ENCODE measurements around the gene RAB11B. TPM values are rescaled to one million over a fixed set of nuclear protein-coding genes. Genes with fewer than 3 reads are reported as not detected.
A peak's percentile ranks its signal among the peaks of the same experiment; 100 is the strongest.

Gene RAB11B
- total RNA-seq, 4 donors from 2014 or later, result 17.4 to 95.8 (median 60.1) TPM

GRCh38 chr19:8412783-8413628 lies 22.8 kb downstream of the RAB11B start, which contains the start of gene MARCHF2:
Gene MARCHF2, plus strand, starts transcription at chr19:8413305. Its CDS starts 8,536 bp downstream, at chr19:8421841.
- no peaks in the 10 kb centered on the region for H3K4me1 ChIP-seq
- no peaks in the 10 kb centered on the region for H3K27me3 ChIP-seq
- intact Hi-C loops (cut with DNase I; ENCODE audit: low total_unique reads), result no loop called here
- peak; percentile 95 to 98 for DNase-seq
- TF ChIP-seq POLR2A (IDR thresholded peaks at IDR 0.05), result peak in 1 of 2 donors; percentile 75
- peak; percentile 62 to 85 (median 76) for TF ChIP-seq CTCF (IDR thresholded peaks at IDR 0.05)
- peak within 1 kb of the TSS; percentile 58 to 94 for H3K4me3 ChIP-seq
- no peaks in the 10 kb centered on the region for H3K36me3 ChIP-seq
- H3K27ac ChIP-seq, result peak within 1 kb of the TSS; percentile 33 to 70
- no peaks in the 10 kb centered on the region for H3K9me3 ChIP-seq

DNA sequence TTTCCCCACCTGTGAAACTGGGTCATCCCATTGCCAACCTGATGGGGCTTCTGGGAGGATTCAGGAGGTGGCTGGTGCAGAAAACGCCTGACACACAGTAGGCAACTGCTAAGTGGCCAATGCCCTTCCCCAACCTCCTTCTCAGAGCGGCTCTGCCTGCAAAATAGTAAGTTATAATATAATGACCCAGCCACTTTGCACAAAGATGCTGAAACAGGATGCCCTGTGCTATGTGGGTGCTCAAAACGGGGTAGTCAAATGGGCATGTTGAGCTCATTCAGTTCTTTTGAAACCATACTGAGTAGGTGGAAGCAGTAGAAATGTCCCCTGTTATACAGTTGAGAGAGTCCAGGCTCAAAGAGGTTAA lies 23.5 kb downstream of the RAB11B start:
- no peak for DNase-seq
- H3K27me3 ChIP-seq, result no peaks in the 10 kb centered on the region
- H3K4me1 ChIP-seq, result no peaks in the 10 kb centered on the region
- TF ChIP-seq POLR2A (IDR thresholded peaks at IDR 0.05) (no peak), CTCF (IDR thresholded peaks at IDR 0.05) (no peak)
- peak overlapping the region; percentile 33 to 70 for H3K27ac ChIP-seq
- no peaks in the 10 kb centered on the region for H3K9me3 ChIP-seq
- H3K36me3 ChIP-seq, result no peaks in the 10 kb centered on the region
- peak overlapping the region; percentile 58 to 94 for H3K4me3 ChIP-seq
- intact Hi-C loops (cut with DNase I; ENCODE audit: low total_unique reads), result no loop called here

DNA sequence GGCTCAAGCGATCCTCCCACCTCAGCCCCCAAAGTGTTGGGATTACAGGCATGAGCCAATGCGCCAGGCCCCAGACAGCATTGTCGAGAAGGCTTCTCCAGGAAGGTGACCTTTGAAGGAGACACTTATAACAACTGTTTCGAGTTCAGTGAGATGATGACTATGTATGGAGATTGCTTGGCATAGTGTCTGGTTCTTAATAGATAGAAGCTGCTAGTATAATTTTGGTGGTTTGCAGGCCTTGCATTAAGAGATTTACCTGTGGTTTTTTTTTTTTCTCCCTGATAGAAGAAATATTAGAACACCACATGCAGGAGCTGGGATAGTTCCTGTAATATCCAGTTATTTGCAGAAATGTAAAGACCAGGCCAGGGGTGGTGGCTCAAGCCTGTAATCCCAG lies 26.6 kb downstream of the RAB11B start:
- intact Hi-C loops (cut with DNase I; ENCODE audit: low total_unique reads), result no loop called here
- DNase-seq, result no peak
- no peak overlapping the region for H3K27ac ChIP-seq

GRCh38 chr19:8421484-8422461 lies 31.6 kb downstream of the RAB11B start:
- DNase-seq, result no peak
- H3K27me3 ChIP-seq, result no peaks in the 10 kb centered on the region
- TF ChIP-seq CTCF (IDR thresholded peaks at IDR 0.05) (no peak), POLR2A (IDR thresholded peaks at IDR 0.05) (no peak)
- H3K36me3 ChIP-seq, result no peaks in the 10 kb centered on the region
- intact Hi-C loops (cut with DNase I; ENCODE audit: low total_unique reads), result no loop called here
- no peak overlapping the region for H3K4me3 ChIP-seq
- H3K9me3 ChIP-seq, result no peaks in the 10 kb centered on the region
- H3K27ac ChIP-seq, result no peak overlapping the region
- peaks cover 0 to 7% of the 10 kb centered on the region in 2 donors for H3K4me1 ChIP-seq

More for the DNA sequence above, 26.6 kb downstream of the RAB11B start:
- no peaks in the 10 kb centered on the region for H3K9me3 ChIP-seq
- H3K4me1 ChIP-seq, result no peaks in the 10 kb centered on the region
- TF ChIP-seq POLR2A (IDR thresholded peaks at IDR 0.05) (no peak), CTCF (IDR thresholded peaks at IDR 0.05) (no peak)
- no peak overlapping the region for H3K4me3 ChIP-seq
- H3K27me3 ChIP-seq, result no peaks in the 10 kb centered on the region
- no peaks in the 10 kb centered on the region for H3K36me3 ChIP-seq
